ENCODE data around the gene IL19.

Gene IL19

GRCh38 chr1:206839857-206840256 lies 69.3 kb downstream of the IL19 start:
- no peak overlapping the region for H3K9ac ChIP-seq (ENCODE audit: low read length)
- H3K4me3 ChIP-seq (ENCODE audit: low read depth, low read length, poor library complexity, severe bottlenecking): no peak overlapping the region
- H3K36me3 ChIP-seq (ENCODE audit: insufficient read depth, low read length): no peaks in the 10 kb centered on the region
- no peaks in the 10 kb centered on the region for H3K4me1 ChIP-seq (ENCODE audit: insufficient read depth, low read length, severe bottlenecking)
- H4K20me1 ChIP-seq (ENCODE audit: insufficient read depth, low read length): no peaks in the 10 kb centered on the region
- TF ChIP-seq EZH2 (IDR thresholded peaks at IDR 0.05; ENCODE audit: borderline replicate concordance, low read length): no peak
- no peaks in the 10 kb centered on the region for H3K9me2 ChIP-seq (ENCODE audit: low read depth, low read length)
- H3K4me2 ChIP-seq (ENCODE audit: low read length): no peak overlapping the region
- no peaks in the 10 kb centered on the region for H3K79me2 ChIP-seq (ENCODE audit: insufficient read depth, low read length)
- H3K27ac ChIP-seq (ENCODE audit: low read depth, low read length, poor library complexity, severe bottlenecking): no peak overlapping the region
- no peak overlapping the region for H2AFZ ChIP-seq (ENCODE audit: low read length)
- H3F3A ChIP-seq (ENCODE audit: insufficient read depth, low read length): no peaks in the 10 kb centered on the region
- peaks cover 4% of the 10 kb centered on the region; the same call in 1 of the 2 replicates for H3K27me3 ChIP-seq (ENCODE audit: insufficient read depth, low read length)
- no peaks in the 10 kb centered on the region for H3K9me3 ChIP-seq (ENCODE audit: low read length)

GRCh38 chr1:206841609-206842323 lies 71.2 kb downstream of the IL19 start:
- Histone ChIP-seq H3K36me3 (ENCODE audit: insufficient read depth, low read length) (no peaks in the 10 kb centered on the region), H3K79me2 (ENCODE audit: insufficient read depth, low read length) (no peaks in the 10 kb centered on the region), H3K9me3 (ENCODE audit: low read length) (no peaks in the 10 kb centered on the region), H3K9ac (ENCODE audit: low read length) (no peak overlapping the region), H3K4me3 (ENCODE audit: low read depth, low read length, poor library complexity, severe bottlenecking) (no peak overlapping the region), H4K20me1 (ENCODE audit: insufficient read depth, low read length) (no peaks in the 10 kb centered on the region), H3K4me1 (ENCODE audit: insufficient read depth, low read length, severe bottlenecking) (no peaks in the 10 kb centered on the region), H3K9me2 (ENCODE audit: low read depth, low read length) (no peaks in the 10 kb centered on the region), H3K4me2 (ENCODE audit: low read length) (no peak overlapping the region), H3K27ac (ENCODE audit: low read depth, low read length, poor library complexity, severe bottlenecking) (no peak overlapping the region), H2AFZ (ENCODE audit: low read length) (no peak overlapping the region), H3K27me3 (ENCODE audit: insufficient read depth, low read length) (peaks cover 4% of the 10 kb centered on the region; the same call in 1 of the 2 replicates), H3F3A (ENCODE audit: insufficient read depth, low read length) (no peaks in the 10 kb centered on the region)
- TF ChIP-seq CTCF (IDR thresholded peaks at IDR 0.05; ENCODE audit: low read length) (no peak), EZH2 (IDR thresholded peaks at IDR 0.05; ENCODE audit: borderline replicate concordance, low read length) (no peak)

- no peaks in the 10 kb centered on the region for H3K79me2 ChIP-seq (ENCODE audit: insufficient read depth, low read length)
- H3K9ac ChIP-seq (ENCODE audit: low read length): no peak overlapping the region
- TF ChIP-seq EZH2 (IDR thresholded peaks at IDR 0.05; ENCODE audit: borderline replicate concordance, low read length): no peak
- TF ChIP-seq CTCF (IDR thresholded peaks at IDR 0.05; ENCODE audit: low read length): no peak
- peaks cover 4% of the 10 kb centered on the region; the same call in 1 of the 2 replicates for H3K27me3 ChIP-seq (ENCODE audit: insufficient read depth, low read length)
- no peaks in the 10 kb centered on the region for H3K36me3 ChIP-seq (ENCODE audit: insufficient read depth, low read length)
- no peaks in the 10 kb centered on the region for H3K9me3 ChIP-seq (ENCODE audit: low read length)
- H3K4me2 ChIP-seq (ENCODE audit: low read length): no peak overlapping the region
- no peaks in the 10 kb centered on the region for H3K4me1 ChIP-seq (ENCODE audit: insufficient read depth, low read length, severe bottlenecking)
- no peak overlapping the region for H3K27ac ChIP-seq (ENCODE audit: low read depth, low read length, poor library complexity, severe bottlenecking)
- H4K20me1 ChIP-seq (ENCODE audit: insufficient read depth, low read length): no peaks in the 10 kb centered on the region
- H2AFZ ChIP-seq (ENCODE audit: low read length): no peak overlapping the region
- H3K9me2 ChIP-seq (ENCODE audit: low read depth, low read length): no peaks in the 10 kb centered on the region
- no peaks in the 10 kb centered on the region for H3F3A ChIP-seq (ENCODE audit: insufficient read depth, low read length)
- H3K4me3 ChIP-seq (ENCODE audit: low read depth, low read length, poor library complexity, severe bottlenecking): no peak overlapping the region
Measured at GRCh38 chr1:206842854-206843253, 72.3 kb downstream of the IL19 start.

GRCh38 chr1:206843626-206844025 lies 73.1 kb downstream of the IL19 start:
- Histone ChIP-seq H3K27ac (ENCODE audit: low read depth, low read length, poor library complexity, severe bottlenecking) (no peak overlapping the region), H3K27me3 (ENCODE audit: insufficient read depth, low read length) (peaks cover 4% of the 10 kb centered on the region; the same call in 1 of the 2 replicates), H2AFZ (ENCODE audit: low read length) (no peak overlapping the region), H3K36me3 (ENCODE audit: insufficient read depth, low read length) (no peaks in the 10 kb centered on the region), H3K4me1 (ENCODE audit: insufficient read depth, low read length, severe bottlenecking) (no peaks in the 10 kb centered on the region), H3K4me2 (ENCODE audit: low read length) (no peak overlapping the region), H4K20me1 (ENCODE audit: insufficient read depth, low read length) (no peaks in the 10 kb centered on the region), H3K9me2 (ENCODE audit: low read depth, low read length) (no peaks in the 10 kb centered on the region), H3K79me2 (ENCODE audit: insufficient read depth, low read length) (no peaks in the 10 kb centered on the region), H3K9ac (ENCODE audit: low read length) (no peak overlapping the region), H3K9me3 (ENCODE audit: low read length) (no peaks in the 10 kb centered on the region), H3F3A (ENCODE audit: insufficient read depth, low read length) (no peaks in the 10 kb centered on the region), H3K4me3 (ENCODE audit: low read depth, low read length, poor library complexity, severe bottlenecking) (no peak overlapping the region)
- TF ChIP-seq CTCF (IDR thresholded peaks at IDR 0.05; ENCODE audit: low read length) (no peak), EZH2 (IDR thresholded peaks at IDR 0.05; ENCODE audit: borderline replicate concordance, low read length) (no peak)
